IgD-negative memory B cell (primary cell): ENCODE data around the gene DENND1A. TPM values are rescaled to one million over a fixed set of nuclear protein-coding genes. Genes with fewer than 3 reads are reported as not detected.

Source experiments
- H3K27ac Mint-ChIP-seq, 3 donors: one replicate each; pipeline ENCODE4 v1.8.0; 2020 to 2022; ENCODE audit warnings: mild to moderate bottlenecking in 3 of 3, mixed read lengths in 3 of 3, moderate library complexity in 1 of 3
- H3K27me3 Mint-ChIP-seq: one replicate; pipeline ENCODE4 v1.8.0; 2021; ENCODE audit warnings: mixed read lengths
- H3K36me3 Mint-ChIP-seq: one replicate; pipeline ENCODE4 v1.8.0; 2020; ENCODE audit warnings: mild to moderate bottlenecking, mixed read lengths
- H3K4me1 Mint-ChIP-seq, 3 donors: one replicate each; pipeline ENCODE4 v1.8.0; 2020 to 2022; ENCODE audit warnings: mixed read lengths in 3 of 3, mild to moderate bottlenecking in 1 of 3
- H3K4me3 Mint-ChIP-seq, 4 donors: one replicate each; pipeline ENCODE4 v1.8.0; 2020 to 2022; ENCODE audit warnings: mild to moderate bottlenecking in 4 of 4, mixed read lengths in 4 of 4, moderate library complexity in 3 of 4
- H3K9me3 Mint-ChIP-seq, 3 donors: one replicate each; pipeline ENCODE4 v1.8.0; 2020 to 2021; ENCODE audit warnings: mixed read lengths in 3 of 3, mild to moderate bottlenecking in 1 of 3
- polyA plus RNA-seq: library from polyadenylated mRNA; unstranded; fragments of 300-500 nt; fragmentation: Illumina TruSeq; gene quantifications from one replicate; pipeline ENCODE4 v1.2.3, GENCODE V29; 2021

Gene DENND1A
- polyA plus RNA-seq, 1 donor from 2014 or later = 6.4 TPM

GRCh38 chr9:123421186-123421585, 508.7 kb downstream of the DENND1A start:
- no peak overlapping the region for H3K27ac Mint-ChIP-seq

GRCh38 chr9:123420592-123421111, 509.3 kb downstream of the DENND1A start:
- no peaks in the 10 kb centered on the region for H3K9me3 Mint-ChIP-seq
- no peak overlapping the region for H3K4me3 Mint-ChIP-seq
- H3K27ac Mint-ChIP-seq = no peak overlapping the region
- no peaks in the 10 kb centered on the region for H3K27me3 Mint-ChIP-seq
- H3K4me1 Mint-ChIP-seq = no peaks in the 10 kb centered on the region
- H3K36me3 Mint-ChIP-seq = peaks cover 11% of the 10 kb centered on the region

More at GRCh38 chr9:123421186-123421585, 508.7 kb downstream of the DENND1A start:
- H3K9me3 Mint-ChIP-seq = no peaks in the 10 kb centered on the region
- no peak overlapping the region for H3K4me3 Mint-ChIP-seq
- no peaks in the 10 kb centered on the region for H3K27me3 Mint-ChIP-seq
- H3K36me3 Mint-ChIP-seq = peaks cover 11% of the 10 kb centered on the region
- peaks cover 0 to 1% (median 0%) of the 10 kb centered on the region in 3 donors for H3K4me1 Mint-ChIP-seq

GRCh38 chr9:123419721-123420591, 510.0 kb downstream of the DENND1A start:
- no peak overlapping the region for H3K4me3 Mint-ChIP-seq
- H3K36me3 Mint-ChIP-seq = peaks cover 13% of the 10 kb centered on the region
- H3K9me3 Mint-ChIP-seq = no peaks in the 10 kb centered on the region
- no peaks in the 10 kb centered on the region for H3K4me1 Mint-ChIP-seq
- no peak overlapping the region for H3K27ac Mint-ChIP-seq
- H3K27me3 Mint-ChIP-seq = no peaks in the 10 kb centered on the region

- Mint-ChIP-seq H3K4me1 (no peaks in the 10 kb centered on the region), H3K4me3 (no peak overlapping the region), H3K9me3 (no peaks in the 10 kb centered on the region), H3K36me3 (peaks cover 15% of the 10 kb centered on the region), H3K27me3 (no peaks in the 10 kb centered on the region), H3K27ac (peak overlapping the region in 1 of 3 donors; percentile 67)
Observed at GRCh38 chr9:123419091-123419490, 510.8 kb downstream of the DENND1A start.

GRCh38 chr9:123418506-123418905, 511.4 kb downstream of the DENND1A start:
- Mint-ChIP-seq H3K9me3 (no peaks in the 10 kb centered on the region), H3K27ac (no peak overlapping the region), H3K27me3 (no peaks in the 10 kb centered on the region), H3K36me3 (peaks cover 15% of the 10 kb centered on the region), H3K4me3 (no peak overlapping the region), H3K4me1 (no peaks in the 10 kb centered on the region)

- Mint-ChIP-seq H3K27me3 (no peaks in the 10 kb centered on the region), H3K9me3 (no peaks in the 10 kb centered on the region), H3K4me3 (no peak overlapping the region), H3K27ac (no peak overlapping the region), H3K36me3 (peaks cover 15% of the 10 kb centered on the region), H3K4me1 (no peaks in the 10 kb centered on the region)
Observed at GRCh38 chr9:123418052-123418430, 511.9 kb downstream of the DENND1A start.

- no peak overlapping the region for H3K4me3 Mint-ChIP-seq
- H3K9me3 Mint-ChIP-seq = no peaks in the 10 kb centered on the region
- no peaks in the 10 kb centered on the region for H3K27me3 Mint-ChIP-seq
- no peak overlapping the region for H3K27ac Mint-ChIP-seq
- H3K4me1 Mint-ChIP-seq = no peaks in the 10 kb centered on the region
- H3K36me3 Mint-ChIP-seq = peaks cover 15% of the 10 kb centered on the region
Observed at GRCh38 chr9:123417289-123418051, 512.5 kb downstream of the DENND1A start.

- H3K4me3 Mint-ChIP-seq = no peak overlapping the region
- no peaks in the 10 kb centered on the region for H3K9me3 Mint-ChIP-seq
- peaks cover 15% of the 10 kb centered on the region for H3K36me3 Mint-ChIP-seq
- no peaks in the 10 kb centered on the region for H3K4me1 Mint-ChIP-seq
- H3K27me3 Mint-ChIP-seq = no peaks in the 10 kb centered on the region
- no peak overlapping the region for H3K27ac Mint-ChIP-seq
Observed at GRCh38 chr9:123416176-123416575, 513.8 kb downstream of the DENND1A start.

- Mint-ChIP-seq H3K36me3 (peaks cover 15% of the 10 kb centered on the region), H3K9me3 (no peaks in the 10 kb centered on the region), H3K4me1 (no peaks in the 10 kb centered on the region), H3K27me3 (no peaks in the 10 kb centered on the region), H3K27ac (no peak overlapping the region), H3K4me3 (no peak overlapping the region)
Observed at GRCh38 chr9:123414936-123415930, 514.7 kb downstream of the DENND1A start.

GRCh38 chr9:123414204-123414603, 515.7 kb downstream of the DENND1A start:
- Mint-ChIP-seq H3K36me3 (peaks cover 12% of the 10 kb centered on the region), H3K27ac (peak overlapping the region in 1 of 3 donors; percentile 87), H3K4me1 (no peaks in the 10 kb centered on the region), H3K4me3 (no peak overlapping the region), H3K27me3 (no peaks in the 10 kb centered on the region), H3K9me3 (no peaks in the 10 kb centered on the region)

GRCh38 chr9:123412171-123412820, 517.6 kb downstream of the DENND1A start:
- no peak overlapping the region for H3K27ac Mint-ChIP-seq
- H3K9me3 Mint-ChIP-seq = no peaks in the 10 kb centered on the region
- H3K4me1 Mint-ChIP-seq = no peaks in the 10 kb centered on the region
- H3K36me3 Mint-ChIP-seq = peaks cover 8% of the 10 kb centered on the region
- H3K4me3 Mint-ChIP-seq = no peak overlapping the region
- no peaks in the 10 kb centered on the region for H3K27me3 Mint-ChIP-seq

- no peaks in the 10 kb centered on the region for H3K4me1 Mint-ChIP-seq
- no peaks in the 10 kb centered on the region for H3K27me3 Mint-ChIP-seq
- no peaks in the 10 kb centered on the region for H3K9me3 Mint-ChIP-seq
- peaks cover 11% of the 10 kb centered on the region for H3K36me3 Mint-ChIP-seq
- H3K4me3 Mint-ChIP-seq = no peak overlapping the region
- H3K27ac Mint-ChIP-seq = no peak overlapping the region
Observed at GRCh38 chr9:123411636-123412035, 518.3 kb downstream of the DENND1A start.

GRCh38 chr9:123411191-123411590, 518.7 kb downstream of the DENND1A start:
- H3K27me3 Mint-ChIP-seq = no peaks in the 10 kb centered on the region
- no peak overlapping the region for H3K27ac Mint-ChIP-seq
- H3K4me3 Mint-ChIP-seq = no peak overlapping the region
- no peaks in the 10 kb centered on the region for H3K9me3 Mint-ChIP-seq
- peaks cover 11% of the 10 kb centered on the region for H3K36me3 Mint-ChIP-seq
- H3K4me1 Mint-ChIP-seq = no peaks in the 10 kb centered on the region

- Mint-ChIP-seq H3K27me3 (no peaks in the 10 kb centered on the region), H3K4me3 (peak overlapping the region in 1 of 4 donors; percentile 12), H3K9me3 (no peaks in the 10 kb centered on the region), H3K4me1 (no peaks in the 10 kb centered on the region), H3K36me3 (peaks cover 11% of the 10 kb centered on the region), H3K27ac (no peak overlapping the region)
Observed at GRCh38 chr9:123410281-123410910, 519.5 kb downstream of the DENND1A start.
